Inflammatory macrophage treated with lipopolysaccharide for 4 hours (primary cell): ENCODE measurements around the gene ZNFX1.

ENCODE experiments used
- DNase-seq: peaks from one replicate; pipeline ENCODE4 v3.0.0-alpha.2; 2020

The ZNFX1 gene

DNA sequence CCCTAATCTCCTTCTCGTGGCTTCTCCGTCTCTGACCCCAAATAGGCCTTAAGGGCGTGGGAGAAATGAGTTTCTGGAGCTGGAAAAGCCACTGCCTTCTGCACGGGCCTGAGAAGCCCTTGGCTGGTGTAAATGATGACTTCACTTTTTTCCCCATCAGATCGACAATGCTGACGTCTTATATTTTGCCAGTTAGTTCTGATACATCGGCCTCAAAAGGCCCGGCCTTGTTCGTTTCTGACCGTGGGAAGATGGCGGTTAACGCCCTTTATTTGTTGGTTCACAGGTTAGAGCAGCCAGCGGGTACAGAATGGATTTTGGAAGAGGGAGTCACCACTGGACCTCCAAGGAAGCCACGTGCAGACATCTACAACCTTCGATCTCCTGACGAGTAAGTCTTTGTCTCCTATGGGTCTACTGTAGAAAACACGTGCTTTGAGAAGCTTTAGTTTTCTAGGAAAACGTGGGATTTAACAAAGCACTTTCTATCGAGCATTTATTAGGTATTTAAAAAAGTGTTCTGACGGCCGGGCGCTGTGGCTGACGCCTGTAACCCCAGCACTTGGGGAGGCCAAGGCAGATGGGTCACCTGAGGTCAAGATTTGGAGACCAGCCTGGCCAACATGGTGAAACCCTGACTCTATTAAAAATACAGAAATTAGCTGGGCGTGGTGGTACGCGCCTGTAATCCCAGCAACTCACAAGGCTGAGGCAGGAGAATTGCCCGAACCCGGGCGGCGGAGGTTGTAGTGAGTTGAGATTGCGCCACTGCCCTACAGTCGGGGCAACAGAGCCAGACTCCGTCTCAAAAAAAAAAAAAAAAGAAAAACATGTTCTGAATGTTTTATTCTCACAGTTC lies 1.2 kb upstream of the ZNFX1 start:
- DNase-seq = peak; percentile 9

DNA sequence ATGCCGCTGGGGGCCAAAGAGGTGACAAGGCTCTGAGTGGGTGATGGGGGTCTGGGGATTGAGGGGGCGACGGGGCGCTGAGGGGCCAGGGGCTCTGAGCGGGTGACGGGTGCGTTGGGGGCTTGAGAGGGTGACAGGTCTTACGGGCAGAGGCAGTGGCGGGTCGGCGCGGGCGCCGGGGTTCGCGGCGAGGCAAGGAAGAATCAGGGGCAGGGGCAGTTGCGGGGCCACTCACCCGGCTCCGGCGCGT lies 146 bp downstream of the ZNFX1 start:
- DNase-seq = no peak

DNA sequence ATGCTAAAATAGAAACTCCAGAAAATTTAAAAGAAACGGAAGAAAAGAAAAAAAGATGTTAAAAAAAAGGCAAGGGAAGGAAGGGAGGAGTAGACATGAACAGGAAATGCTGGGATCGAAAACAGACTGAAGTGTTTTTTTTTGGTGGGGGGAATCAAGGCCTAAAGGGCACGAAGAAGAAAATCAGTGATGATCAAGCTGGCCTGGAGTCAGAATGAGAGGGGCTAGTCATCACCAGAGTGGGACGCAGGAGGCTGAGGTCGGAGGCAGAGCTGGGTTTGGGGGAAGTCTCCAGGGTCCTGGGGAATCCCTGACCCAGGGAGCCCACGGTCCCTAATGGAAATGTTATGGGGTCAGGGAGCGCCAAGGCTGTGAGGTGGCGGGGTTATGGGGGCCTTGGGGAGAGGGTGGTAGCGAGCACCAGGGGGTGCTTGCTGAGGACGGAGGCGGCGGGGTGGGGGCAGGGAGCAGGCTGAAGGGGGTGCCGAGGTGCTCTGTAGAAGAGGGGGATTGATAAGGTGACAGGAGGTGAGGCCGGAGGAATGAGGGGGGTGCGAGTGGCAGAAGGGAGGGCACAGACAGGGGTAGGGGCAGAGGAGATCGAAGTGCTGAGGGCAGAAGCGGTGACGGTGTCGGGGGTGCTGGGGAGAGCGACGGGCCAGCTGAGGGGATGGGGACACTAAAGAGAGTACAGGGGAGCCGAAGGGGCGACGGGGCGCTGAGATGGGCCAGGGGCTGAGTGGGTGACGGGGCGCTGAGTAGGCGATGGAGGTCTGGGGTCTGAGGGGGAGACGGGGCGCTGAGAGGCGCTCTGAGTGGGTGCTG lies 684 bp downstream of the ZNFX1 start:
- DNase-seq = peak; percentile 67

DNA sequence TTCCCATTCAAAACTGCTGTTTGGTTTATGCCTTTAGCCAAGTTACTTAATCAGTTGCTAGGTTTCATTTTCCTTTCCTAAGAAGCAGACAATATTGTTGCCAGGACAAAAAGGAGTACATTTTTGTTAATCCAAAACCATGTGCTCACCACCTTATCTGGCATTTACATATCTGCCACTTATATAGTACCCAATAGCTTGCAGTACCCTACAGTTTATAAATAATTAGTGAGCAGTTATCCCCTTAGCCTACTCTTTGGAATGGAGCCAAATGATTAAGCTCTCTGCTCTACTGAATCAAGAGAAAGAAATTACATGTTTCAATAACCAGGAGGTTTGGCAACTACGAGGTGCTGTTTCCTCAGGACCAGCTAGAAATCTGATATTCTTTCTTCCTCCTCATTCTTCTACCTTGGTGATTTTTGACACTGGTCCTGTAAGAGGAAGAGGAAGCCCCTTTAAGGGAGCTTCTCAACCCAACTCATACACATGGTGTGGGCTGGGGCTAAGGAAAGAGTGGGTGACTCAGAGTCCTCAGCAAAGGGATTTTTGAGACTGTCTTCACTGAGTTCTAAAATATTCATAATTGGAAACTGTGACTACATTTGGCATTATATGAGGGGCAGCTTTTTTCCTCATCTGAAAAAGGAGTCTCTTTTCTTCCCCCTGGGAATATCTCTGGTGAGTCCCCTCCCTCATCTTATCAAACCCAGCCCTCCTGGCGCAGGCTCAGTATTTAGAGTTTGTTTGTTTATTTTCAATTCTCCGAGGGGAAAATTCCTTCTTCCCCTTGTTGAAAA lies 1.5 kb downstream of the ZNFX1 start:
- DNase-seq = peak; percentile 92

DNA sequence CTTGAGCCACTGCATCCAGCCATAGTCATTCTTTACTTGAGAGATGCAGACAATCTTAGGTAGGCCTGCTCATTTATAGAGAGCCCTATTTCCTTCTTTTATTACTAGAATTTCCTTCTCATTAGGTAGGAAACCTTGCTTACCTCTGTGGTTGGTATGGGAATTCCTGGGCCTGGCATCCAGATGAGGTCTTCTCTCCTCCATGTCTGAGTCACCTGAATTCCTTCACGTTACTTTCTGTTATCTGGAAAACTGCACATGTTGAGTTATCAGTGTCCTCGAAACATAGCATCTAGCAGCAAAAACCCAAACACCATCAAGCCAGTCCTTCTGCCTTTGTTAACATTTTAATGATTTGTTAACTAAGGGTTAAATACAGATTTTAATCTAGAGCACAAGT lies 2.2 kb downstream of the ZNFX1 start:
- DNase-seq = no peak

DNA sequence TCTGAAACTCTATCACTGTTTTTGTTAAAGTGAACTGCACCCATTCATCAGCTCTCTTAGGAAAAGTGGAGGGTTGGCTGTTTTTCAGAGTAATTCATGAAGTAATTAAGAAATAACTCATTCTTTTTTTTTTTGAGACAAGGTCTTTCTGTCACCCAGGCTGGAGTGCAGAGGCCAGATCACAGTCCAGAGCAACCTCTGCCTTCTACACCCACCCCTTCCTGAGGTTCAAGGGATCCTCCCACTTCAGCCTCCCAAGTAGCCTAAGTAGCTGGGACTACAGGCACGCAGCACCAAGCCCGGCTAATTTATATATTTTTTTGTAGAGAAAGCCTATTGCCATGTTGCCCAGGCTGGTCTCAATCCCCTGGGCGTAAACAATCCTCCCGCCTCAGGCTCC lies 2.6 kb downstream of the ZNFX1 start:
- peak; percentile 36 for DNase-seq

DNA sequence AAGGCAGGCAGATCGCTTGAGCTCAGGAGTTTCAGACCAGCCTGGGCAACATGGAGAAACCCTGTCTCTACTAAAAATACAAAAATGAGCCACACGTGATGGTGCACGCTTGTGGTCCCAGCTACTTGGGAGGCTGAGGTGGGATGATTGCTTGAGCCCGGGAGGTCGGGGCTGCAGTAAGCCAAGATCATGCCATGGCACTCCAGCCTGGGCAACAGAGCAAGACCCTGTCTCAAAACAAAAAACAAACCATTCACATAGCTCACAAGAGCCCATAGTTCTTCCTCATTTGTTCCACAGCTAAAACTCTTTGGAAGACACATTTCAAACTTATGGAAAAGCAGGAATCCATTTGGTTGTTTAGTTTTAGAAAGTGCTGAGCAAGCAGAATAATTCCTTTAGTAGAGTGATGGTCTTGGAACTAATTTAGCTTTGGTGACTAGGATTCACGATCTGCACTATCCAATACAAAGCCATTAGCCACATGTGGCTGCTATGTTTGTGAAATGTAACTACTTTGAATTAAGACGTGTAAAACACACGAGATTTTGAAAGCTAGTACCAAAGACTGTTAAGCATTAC lies 4.1 kb downstream of the ZNFX1 start:
- no peak for DNase-seq

DNA sequence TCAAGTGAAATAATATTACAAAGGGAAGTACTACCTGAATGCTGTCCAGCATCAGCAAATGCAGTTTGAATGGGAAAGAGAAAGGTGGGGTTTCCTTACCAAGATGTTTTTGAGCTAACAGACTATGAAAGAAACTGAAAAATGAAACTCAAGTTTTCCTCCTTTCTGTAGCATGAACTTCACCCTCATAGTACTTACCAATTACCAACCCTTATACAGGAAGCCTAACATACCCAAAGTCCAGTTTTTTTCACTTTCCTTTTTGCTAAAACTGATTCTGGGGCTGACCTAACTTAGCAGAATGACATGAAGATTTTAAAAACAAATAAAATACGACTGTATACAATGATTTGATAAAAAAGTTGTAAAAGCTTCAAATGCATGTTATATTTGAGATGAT lies 5.2 kb downstream of the ZNFX1 start:
- DNase-seq = peak; percentile 64

DNA sequence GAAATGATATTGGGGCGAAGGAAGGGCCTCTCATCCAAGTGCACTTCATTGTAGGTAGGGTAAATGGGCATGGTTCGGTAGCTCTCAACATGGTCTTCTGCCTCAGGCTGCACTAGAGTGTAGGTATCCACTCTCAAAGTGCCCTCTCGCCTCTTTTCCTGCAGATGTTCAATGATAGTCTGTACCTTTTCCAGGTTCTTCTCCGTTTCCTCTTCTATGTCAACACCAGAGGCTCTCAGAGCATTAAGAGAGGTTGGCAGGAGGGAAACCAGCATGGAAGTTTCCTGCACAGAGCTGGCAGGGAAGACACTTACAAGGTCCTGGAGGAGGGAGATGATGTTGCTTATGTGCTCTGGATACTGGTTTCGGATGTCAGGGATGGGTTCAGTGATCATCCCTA lies 7.1 kb downstream of the ZNFX1 start:
- no peak for DNase-seq

DNA sequence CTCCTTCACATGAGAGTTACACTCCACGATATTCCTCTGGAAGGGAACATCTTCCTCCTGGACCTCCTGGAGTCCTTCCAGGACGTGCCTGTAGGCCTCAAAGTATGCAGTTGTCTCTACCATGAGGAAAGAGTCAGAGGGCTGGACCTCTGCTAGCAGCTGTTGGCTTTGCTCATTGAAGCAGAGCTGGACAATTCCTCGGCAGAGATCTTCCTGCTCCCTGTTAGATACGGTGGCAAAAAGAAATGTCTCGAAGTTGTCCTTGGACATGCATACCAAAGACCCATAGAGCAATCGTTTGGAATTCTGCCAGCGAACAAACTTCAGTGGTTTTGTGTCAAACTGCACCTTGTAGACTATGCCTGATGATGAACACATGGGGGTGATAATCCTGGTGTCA lies 7.7 kb downstream of the ZNFX1 start:
- no peak for DNase-seq

DNA sequence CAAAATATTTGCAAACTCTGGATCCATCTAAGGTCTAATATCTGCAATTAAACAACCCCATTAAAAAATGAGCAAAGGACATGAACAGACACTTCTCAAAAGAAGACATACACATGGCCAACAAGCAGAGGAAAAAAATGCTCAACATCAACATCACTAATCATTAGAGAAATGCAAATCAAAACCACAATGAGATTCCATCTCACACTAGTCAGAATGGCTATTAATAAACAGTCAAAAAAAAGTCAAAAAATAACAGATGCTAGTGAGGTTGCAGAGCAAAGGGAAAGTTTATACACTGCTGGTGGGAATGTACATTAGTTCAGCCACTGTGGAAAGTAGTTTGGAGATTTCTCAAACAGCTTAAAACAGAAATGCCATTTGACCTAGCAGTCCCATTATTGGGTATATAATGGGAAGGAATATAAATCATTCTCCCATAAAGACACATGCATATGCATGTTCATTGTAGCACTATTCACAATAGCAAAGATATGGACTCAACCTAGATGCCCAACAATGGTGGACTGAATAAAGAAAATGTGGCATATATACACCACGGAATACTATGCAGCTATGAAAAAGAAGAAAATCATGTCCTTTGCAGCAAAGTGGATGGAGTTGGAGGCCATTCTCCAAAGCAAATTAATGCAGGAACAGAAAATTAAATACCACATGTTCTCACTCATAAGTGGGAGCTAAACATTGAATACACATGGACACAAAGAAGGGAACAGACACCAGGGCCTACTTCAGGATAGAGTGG lies 9.1 kb downstream of the ZNFX1 start:
- no peak for DNase-seq

DNA sequence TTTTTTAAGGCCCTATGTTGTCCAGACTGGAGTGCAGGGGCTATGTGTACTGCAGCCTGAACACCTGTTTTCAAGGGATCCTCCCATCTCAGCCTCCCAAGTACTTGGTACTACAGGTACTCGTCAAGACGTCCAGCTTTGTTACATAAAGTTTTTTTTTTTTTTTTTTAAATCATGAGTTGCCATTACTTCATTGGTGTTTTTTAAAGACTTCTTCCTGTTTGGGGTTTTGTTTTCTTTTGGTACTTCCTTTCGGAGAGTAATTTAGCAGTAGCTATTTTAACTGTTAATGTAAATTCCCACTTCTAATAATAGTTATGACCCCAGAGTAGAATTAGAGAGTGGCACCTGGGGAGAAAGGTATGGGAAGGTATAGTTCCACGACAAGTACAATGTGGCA lies 10.5 kb downstream of the ZNFX1 start:
- peak; percentile 52 for DNase-seq

DNA sequence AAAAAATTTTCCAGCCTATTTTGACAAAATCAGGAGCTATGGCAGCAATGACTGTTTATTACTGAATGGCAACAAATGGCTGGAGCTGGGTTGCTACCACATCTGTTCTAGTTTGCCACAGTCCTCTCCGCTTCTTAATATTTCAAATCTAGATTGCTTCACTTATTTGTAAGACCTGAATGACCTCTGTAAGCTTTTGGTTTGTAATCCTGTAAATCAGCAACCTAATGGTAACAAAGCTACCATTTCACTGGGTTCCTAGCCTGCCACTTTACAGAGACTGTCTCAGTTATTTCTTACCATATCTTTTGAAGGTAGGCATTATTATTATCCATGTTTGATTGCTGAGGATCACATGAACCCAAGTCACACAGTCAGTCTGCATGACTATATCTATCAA lies 15.4 kb downstream of the ZNFX1 start:
- DNase-seq = no peak

DNA sequence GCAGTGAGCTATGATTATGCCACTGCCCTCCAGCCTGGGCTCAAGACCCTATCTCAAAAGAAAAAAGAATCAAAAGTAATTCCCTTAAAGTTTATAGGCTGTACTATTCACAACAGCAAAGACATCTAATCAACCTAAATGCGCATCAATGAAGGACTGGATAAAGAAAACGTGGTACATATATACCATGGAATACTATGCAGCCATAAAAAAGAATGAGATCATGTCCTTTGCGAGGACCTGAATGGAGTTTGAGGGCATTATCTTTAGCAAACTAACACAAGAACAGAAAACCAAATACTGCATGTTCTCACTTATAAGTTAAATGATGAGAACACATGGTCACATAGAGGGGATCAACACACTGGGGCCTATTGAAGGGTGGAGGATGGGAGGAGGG lies 16.7 kb downstream of the ZNFX1 start:
- DNase-seq = no peak

DNA sequence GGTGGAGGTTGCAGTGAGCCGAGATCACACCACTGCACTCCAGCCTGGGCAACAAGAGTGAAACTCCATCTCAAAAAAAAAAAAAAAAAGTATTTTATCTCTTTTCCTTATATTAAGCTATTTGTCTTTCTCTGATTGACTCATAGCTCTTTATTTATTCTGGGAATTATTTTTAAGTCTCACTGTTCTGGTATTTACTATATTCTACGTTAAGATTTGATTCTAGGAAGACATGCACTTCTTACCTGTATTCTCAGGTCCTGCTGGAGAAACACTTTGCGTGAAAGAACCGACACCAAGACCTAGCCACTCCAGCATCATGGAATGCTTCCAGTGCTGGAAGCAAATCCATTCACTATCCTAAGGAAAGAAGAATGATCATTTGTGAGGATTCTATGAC lies 17.6 kb downstream of the ZNFX1 start:
- no peak for DNase-seq

DNA sequence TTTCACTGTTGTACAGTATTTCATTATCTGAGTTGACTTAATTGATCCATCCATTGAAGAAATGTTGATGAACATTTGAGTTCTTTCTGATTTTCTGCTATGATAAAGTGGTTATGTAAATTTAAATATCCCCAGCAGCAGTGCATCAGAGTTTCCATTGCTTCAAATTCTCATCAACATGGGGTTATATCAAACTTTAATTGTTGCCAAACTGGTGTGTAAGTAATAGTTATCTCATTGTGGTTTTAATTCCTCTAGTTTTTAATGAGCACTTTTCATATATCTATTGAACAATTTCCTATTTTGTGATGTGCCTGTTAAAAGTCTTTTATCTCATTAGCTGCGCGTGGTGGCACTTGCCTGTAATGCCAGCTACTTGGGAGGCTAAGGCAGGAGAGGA lies 18.1 kb downstream of the ZNFX1 start:
- DNase-seq = no peak

DNA sequence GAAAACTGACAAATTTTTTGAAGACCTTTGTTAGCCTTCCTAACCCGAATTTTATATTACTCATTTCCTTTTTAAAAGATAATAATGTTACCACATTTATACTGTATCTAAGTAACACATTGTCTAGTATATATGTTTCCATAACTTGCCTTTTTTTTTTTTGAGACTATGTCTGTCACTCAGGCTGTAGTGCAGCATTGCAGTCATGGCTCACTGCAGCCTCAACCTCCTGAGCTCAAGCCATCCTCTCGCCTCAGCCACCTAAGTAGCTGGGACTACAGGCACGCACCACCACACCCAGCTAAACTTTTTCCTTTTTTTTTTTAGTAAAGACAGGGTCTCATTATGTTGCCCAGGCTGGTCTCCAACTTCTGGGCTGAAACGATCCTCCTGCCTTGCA lies 18.6 kb downstream of the ZNFX1 start:
- no peak for DNase-seq

DNA sequence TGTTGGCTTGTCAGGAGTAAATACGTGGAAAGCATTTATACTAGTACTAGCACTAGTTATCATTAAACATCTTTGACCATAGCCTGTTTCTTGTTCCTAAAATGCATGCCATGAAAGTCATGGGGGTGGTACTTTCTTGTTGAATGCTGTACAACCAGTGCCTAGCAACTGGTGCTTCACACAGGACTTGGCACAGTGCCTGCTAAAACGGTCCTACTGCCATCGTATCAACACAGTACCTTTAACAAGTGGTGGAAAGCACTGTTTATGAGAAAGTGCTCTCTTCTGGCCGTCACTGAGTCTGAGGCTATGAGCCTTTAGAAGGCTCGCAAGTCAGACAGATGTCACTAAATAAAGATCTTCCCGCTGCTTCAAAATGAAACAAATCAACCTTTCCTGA lies 21.6 kb downstream of the ZNFX1 start:
- no peak for DNase-seq

DNA sequence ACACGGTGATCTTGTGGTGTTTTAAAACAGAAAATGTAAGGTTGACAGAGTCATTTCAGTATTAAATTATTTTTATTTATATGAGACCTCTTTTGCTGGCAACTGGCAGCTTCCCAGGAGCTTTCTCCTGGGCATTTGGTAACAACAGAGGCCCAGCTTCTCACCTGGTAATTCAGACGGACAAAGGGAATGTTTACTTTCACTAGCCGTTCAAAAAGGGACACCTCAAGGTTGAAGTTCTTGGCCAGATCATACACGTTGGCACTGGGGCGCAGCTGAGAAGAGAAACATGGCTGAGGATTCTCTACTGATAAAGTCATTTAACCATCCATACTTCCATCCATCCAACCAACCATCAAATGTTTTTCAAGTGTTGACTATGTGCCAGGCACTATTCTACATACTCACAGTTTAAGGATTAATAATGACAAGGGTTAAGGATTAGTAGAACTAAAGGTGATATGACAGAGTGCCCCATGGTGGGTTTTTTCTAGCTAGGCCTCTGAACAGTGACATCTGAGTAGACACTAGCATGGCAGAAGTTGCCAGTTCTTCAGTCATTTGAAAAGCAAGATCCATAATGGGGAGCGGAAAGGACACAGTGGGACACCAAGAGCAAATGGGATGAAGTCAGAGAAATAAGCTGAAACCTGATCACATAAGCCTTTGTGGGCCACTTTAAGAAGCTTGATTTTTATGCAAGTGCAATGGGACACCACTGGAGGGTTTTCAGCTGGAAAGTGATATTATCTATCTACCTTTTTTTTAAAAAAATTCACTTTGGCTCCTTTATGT lies 25.1 kb downstream of the ZNFX1 start:
- DNase-seq = no peak

DNA sequence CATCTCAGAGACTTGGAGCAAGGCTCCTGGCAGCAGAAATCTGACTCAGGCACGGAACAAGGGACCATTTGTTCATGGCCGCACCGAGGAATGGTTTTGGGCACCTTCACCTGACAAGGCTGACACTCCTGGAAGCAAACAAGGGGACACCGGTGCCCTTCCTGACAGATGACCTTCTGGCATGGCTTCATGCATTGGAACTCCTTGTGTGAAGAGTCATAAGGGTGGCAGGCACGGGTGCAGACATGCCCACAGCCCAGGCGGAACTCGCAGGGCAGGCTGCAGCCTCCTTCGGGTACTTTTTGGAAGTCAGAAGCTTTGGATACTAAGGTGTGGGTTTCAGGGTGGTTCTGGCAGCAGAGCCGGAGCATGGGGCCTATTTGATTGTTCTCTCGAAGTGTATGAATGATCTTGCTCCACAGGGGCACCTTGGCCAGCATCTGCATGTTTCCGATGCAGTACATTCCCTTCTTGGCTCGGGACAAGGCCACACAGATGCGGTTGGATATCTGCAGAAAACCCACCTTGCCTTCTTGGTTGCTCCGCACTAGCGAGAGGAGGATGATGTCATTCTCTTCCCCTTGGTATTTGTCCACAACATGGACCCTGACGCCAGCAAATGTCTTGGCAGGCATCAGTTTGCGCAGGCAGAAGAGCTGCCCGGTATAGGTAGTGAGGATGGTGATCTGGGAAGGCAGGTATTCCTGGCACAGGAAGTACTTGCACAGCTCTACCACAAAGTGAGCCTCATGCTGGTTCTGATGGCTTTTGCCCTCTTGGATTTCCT lies 28.8 kb downstream of the ZNFX1 start:
- DNase-seq = no peak

DNA sequence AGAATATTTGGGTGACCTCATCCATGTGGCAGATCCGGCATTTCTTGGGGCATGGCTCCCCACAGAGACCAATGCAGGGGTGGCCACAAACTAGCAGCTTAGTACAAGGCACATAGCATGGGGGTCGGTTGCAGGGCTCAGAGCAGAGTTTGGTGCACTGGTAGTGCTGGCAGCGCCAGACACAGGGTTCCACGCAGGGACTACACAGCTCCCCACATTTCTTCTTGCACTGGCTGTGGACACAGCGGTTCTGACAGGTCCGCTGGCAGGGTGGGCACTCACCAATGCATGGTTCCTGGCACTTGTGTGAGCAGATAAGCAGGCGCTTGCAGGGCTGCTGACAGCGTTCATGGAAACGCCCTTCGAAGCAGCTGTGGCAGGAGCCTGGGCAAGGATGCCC lies 29.6 kb downstream of the ZNFX1 start:
- no peak for DNase-seq
